ENCODE results near the gene PODNL1. TPM values are rescaled to one million over a fixed set of nuclear protein-coding genes. Genes with fewer than 3 reads are reported as not detected.
A peak's percentile ranks its signal among the peaks of the same experiment; 100 is the strongest.

Gene PODNL1
- total and polyA plus RNA-seq, 2 of the 8 experiments (the other 6 are each of a cell fraction or from before 2014, with no cell fraction given), result 1.0 to 1.5 TPM

- CTCF ChIA-PET (ENCODE audit: partially characterized antibody), result interaction anchor here (1.1 to 2.8 kb wide), 2 partner anchors 15 to 141 kb away, joined by 3 to 12 read pairs; no protein-coding TSS in a partner anchor
These were observed 20.3 kb downstream of the PODNL1 start for GRCh38 chr19:13917888-13918406.

More at GRCh38 chr19:13917888-13918406, 20.3 kb downstream of the PODNL1 start:
- FAIRE-seq, result no peak
- H3K18ac ChIP-seq (ENCODE audit: extremely low read depth, low read length), result no peak overlapping the region
- H3K4me2 ChIP-seq (ENCODE audit: insufficient read depth in 1 of 2, low read depth in 2 of 2, low read length in 2 of 2), result no peak overlapping the region
- H3K56ac ChIP-seq (replicated peaks; ENCODE audit: insufficient read length, low read depth, low read length), result no peak overlapping the region
- H2AFZ ChIP-seq (ENCODE audit: low read length), result no peak overlapping the region
- H3K4me1 ChIP-seq (replicated peaks in 1 of 4; ENCODE audit: control insufficient read depth in 3 of 4, insufficient read depth in 4 of 4, low read length in 3 of 4), result no peaks in the 10 kb centered on the region
- H4K8ac ChIP-seq (ENCODE audit: extremely low read depth, insufficient read depth, low read length), result no peak overlapping the region
- H3K9ac ChIP-seq (replicated peaks in 1 of 4; ENCODE audit: extremely low read depth in 1 of 4, low read depth in 3 of 4, low read length in 3 of 4), result no peak overlapping the region
- no peak overlapping the region for H2BK15ac ChIP-seq (ENCODE audit: low read length)
- H2BK12ac ChIP-seq (ENCODE audit: low read depth, low read length), result no peak overlapping the region
- H3K9me3 ChIP-seq (ENCODE audit: insufficient read depth in 2 of 2, low read depth in 1 of 2, low read length in 1 of 2), result peaks cover 9 to 10% of the 10 kb centered on the region in 2 experiments
- H2BK120ac ChIP-seq (replicated peaks; ENCODE audit: low read depth, low read length), result no peak overlapping the region
- H2AK5ac ChIP-seq (ENCODE audit: low read depth, low read length), result no peak overlapping the region
- H3K4me3 ChIP-seq (ENCODE audit: extremely low read depth in 1 of 4, insufficient read depth in 2 of 4, low read depth in 3 of 4, low read length in 4 of 4), result no peak overlapping the region
- H3K23ac ChIP-seq (ENCODE audit: insufficient read length), result no peak overlapping the region
- H4K91ac ChIP-seq (replicated peaks; ENCODE audit: insufficient read length, low read length), result no peak overlapping the region
- H2BK5ac ChIP-seq (ENCODE audit: low read depth, low read length), result no peak overlapping the region
- H3K23me2 ChIP-seq (ENCODE audit: low read depth, low read length), result no peaks in the 10 kb centered on the region
- no peak overlapping the region for H4K5ac ChIP-seq (ENCODE audit: insufficient read length, low read depth, low read length)
- H3K79me2 ChIP-seq (ENCODE audit: control insufficient read depth in 1 of 2, insufficient read depth in 2 of 2, low read length in 2 of 2), result no peaks in the 10 kb centered on the region
- H2BK20ac ChIP-seq (ENCODE audit: low read length), result no peak overlapping the region
- DNase-seq (ENCODE audit: low read depth in 1 of 2, low spot score in 2 of 2), result no peak
- no peak overlapping the region for H3K14ac ChIP-seq (ENCODE audit: insufficient read length)
- peaks cover 0 to 3% of the 10 kb centered on the region in 2 experiments for H4K20me1 ChIP-seq (replicated peaks in 1 of 2; ENCODE audit: control insufficient read depth in 1 of 2, insufficient read depth in 2 of 2, low read length in 2 of 2)
- 95% methylated on average over 14 of the region's 14 CpGs; no CpG with 5 or more reads in 1 of the 2 experiments for WGBS, 2 experiments (ENCODE audit: extremely low coverage in 1 of 2, insufficient coverage in 1 of 2, insufficient read length in 1 of 2, insufficient replicate concordance in 2 of 2, low coverage in 1 of 2, low lambda C conversion rate in 2 of 2, missing lambda C conversion rate in 1 of 2)
- no peaks in the 10 kb centered on the region for H3K79me1 ChIP-seq (ENCODE audit: low read depth, low read length)
- H3K27me3 ChIP-seq (replicated peaks in 1 of 4; ENCODE audit: control insufficient read depth in 3 of 4, extremely low read depth in 1 of 4, insufficient read depth in 3 of 4, low read length in 3 of 4), result no peaks in the 10 kb centered on the region
- H3K27ac ChIP-seq (ENCODE audit: low read depth, low read length), result no peak overlapping the region
- POLR2A ChIA-PET (ENCODE audit: partially characterized antibody), result interaction anchor here (1.1 to 1.6 kb wide), 6 partner anchors 9 to 125 kb away, joined by 3 to 4 read pairs (median 3); no protein-coding TSS in a partner anchor
- TF ChIP-seq ATF3 (IDR thresholded peaks at IDR 0.05; ENCODE audit: insufficient read depth, low read depth, low read length), result no peak
- TF ChIP-seq HDAC2 (IDR thresholded peaks at IDR 0.05; ENCODE audit: borderline replicate concordance in 1 of 2, low read depth in 2 of 2, low read length in 2 of 2), result no peak
- peak; percentile 30; the same call in 1 of the 2 replicates for TF ChIP-seq KDM1A (IDR thresholded peaks at IDR 0.05; ENCODE audit: borderline replicate concordance, low read length)
- H3K4ac ChIP-seq (replicated peaks; ENCODE audit: insufficient read length, low read depth, low read length), result no peak overlapping the region
- H3K36me3 ChIP-seq (ENCODE audit: control insufficient read depth in 2 of 4, insufficient read depth in 4 of 4, low read length in 3 of 4), result peaks cover 8 to 44% (median 35%) of the 10 kb centered on the region in 4 experiments

All from H1 (cell line).